Hepatocyte (in vitro differentiated cells): ENCODE measurements around the gene SYTL1.

Source experiments
- EZH2 ChIP-seq: fragments of 200-600 bp; sonication (generic); IDR thresholded peaks from 2 replicates; pipeline ENCODE4 v1.6.1; 2016; ENCODE audit warnings: antibody characterized with exemption, mild to moderate bottlenecking, borderline replicate concordance
- EZH2phosphoT487 ChIP-seq: fragments of 200-600 bp; sonication (generic); IDR thresholded peaks from one replicate; pipeline ENCODE4 v1.6.1; 2018; ENCODE audit warnings: antibody characterized with exemption, mild to moderate bottlenecking, low read depth, moderate library complexity; ENCODE audit not compliant: unreplicated experiment, severe bottlenecking
- TF ChIP-seq, protein P1 (sequence below): fragments of 200-600 bp; sonication (generic); IDR thresholded peaks from 2 replicates; pipeline ENCODE4 v1.5.1; 2016; ENCODE audit warnings: antibody characterized with exemption, mild to moderate bottlenecking; ENCODE audit not compliant: poor library complexity

DNA sequence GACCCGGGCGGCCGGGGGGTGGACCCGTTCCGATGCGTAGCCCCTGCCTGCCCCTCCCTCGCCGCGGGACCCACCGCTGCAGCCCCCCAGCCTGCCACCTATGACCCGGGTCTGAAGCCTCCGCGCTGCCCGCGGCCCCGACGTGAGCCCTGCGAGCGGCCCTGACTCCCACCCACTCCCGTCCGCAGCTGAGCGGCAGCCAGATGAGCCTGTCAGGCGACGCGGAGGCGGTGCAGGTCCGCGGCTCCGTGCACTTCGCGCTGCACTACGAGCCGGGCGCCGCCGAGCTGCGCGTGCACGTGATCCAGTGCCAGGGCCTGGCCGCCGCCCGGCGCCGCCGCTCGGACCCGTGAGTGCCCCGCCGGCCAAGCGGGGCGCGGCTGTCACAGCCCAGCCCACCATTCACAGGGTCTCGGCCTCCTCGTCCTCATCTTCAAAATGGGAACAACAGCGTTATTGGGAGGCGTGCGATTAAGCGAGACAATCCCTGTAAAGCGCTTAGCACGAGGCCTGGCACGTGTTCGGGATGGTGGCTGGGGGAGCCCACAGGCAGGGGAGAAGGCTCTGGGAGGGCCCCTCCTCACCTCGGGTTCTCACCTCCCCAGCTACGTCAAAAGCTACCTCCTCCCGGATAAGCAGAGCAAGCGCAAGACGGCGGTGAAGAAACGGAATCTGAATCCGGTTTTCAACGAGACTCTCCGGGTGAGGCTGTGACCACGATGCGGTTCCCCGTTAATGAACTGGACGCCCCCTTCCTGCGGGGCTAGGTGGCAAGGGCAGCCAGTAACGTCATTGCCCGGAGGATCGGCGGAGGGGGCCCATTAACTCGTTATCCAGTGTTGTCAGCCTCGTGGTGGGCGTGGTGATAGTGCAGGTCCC, 8.2 kb downstream of the SYTL1 start:
- TF ChIP-seq, protein P1, sequence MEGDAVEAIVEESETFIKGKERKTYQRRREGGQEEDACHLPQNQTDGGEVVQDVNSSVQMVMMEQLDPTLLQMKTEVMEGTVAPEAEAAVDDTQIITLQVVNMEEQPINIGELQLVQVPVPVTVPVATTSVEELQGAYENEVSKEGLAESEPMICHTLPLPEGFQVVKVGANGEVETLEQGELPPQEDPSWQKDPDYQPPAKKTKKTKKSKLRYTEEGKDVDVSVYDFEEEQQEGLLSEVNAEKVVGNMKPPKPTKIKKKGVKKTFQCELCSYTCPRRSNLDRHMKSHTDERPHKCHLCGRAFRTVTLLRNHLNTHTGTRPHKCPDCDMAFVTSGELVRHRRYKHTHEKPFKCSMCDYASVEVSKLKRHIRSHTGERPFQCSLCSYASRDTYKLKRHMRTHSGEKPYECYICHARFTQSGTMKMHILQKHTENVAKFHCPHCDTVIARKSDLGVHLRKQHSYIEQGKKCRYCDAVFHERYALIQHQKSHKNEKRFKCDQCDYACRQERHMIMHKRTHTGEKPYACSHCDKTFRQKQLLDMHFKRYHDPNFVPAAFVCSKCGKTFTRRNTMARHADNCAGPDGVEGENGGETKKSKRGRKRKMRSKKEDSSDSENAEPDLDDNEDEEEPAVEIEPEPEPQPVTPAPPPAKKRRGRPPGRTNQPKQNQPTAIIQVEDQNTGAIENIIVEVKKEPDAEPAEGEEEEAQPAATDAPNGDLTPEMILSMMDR, result peak; percentile 5
- TF ChIP-seq EZH2phosphoT487 (no peak), EZH2 (no peak)
